GM21717 (cell line): ENCODE data around the gene PLCB2.

Experiments
- ATAC-seq: cut with Tn5 transposase; IDR thresholded peaks from one replicate; pipeline ENCODE4 v1.9.1; 2021; ENCODE audit warnings: mild to moderate bottlenecking, moderate library complexity; ENCODE audit not compliant: unreplicated experiment

The PLCB2 gene

GRCh38 chr15:40272485-40273056 lies 35.2 kb downstream of the PLCB2 start:
- no peak for ATAC-seq

DNA sequence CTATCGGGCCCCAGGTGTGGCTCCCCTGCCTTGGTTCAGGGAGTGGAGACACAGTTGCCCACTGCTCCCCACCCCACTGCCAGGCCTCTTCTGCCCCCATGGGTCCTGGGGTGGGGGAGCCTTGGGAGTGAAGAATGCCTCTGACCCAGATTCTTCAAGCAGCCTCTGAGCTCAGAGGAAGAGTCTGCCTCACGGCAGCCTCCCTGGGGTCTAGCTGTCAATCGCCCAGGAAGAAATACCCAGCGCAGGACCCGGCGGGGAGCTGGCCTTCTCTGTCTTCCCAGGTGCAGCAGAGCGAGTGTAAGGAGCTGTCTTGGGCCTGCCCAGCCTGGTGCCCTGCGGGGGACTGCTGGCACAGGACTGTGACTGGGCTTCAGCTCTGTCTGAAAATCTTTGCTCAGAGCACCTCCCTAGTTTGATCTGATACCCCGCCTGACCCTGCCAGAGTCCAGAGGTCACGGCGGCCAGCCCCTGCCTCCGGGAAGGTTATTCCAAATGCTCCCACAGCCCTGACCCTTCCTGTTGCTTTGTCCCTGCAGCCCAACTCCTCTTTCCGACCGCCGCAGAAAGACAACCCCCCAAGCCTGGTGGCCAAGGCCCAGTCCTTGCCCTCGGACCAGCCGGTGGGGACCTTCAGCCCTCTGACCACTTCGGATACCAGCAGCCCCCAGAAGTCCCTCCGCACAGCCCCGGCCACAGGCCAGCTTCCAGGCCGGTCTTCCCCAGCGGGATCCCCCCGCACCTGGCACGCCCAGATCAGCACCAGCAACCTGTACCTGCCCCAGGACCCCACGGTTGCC lies 35.9 kb downstream of the PLCB2 start:
- ATAC-seq: no peak

- ATAC-seq: no peak
These were observed 37.3 kb downstream of the PLCB2 start for GRCh38 chr15:40270246-40270995.

GRCh38 chr15:40269604-40270003 lies 38.1 kb downstream of the PLCB2 start:
- ATAC-seq: no peak

DNA sequence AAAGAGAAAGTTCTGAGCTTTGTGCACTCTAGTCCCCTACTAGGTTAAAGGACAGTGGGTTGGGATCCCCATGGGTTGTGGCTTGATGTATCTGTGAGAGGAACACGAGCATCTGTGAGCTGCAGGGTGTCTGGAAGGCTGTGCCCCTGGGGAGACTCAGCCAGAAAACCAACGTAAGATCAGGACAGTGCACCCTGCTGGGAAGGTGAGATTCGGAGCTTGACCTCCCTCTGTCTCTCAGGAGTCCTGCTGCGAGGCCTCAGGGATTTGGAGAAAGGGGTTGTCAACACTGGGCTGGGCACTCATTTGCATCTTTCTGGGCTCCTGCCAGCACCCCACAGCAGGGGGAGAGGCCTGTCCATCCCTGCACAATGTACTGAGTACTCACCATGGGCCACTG lies 40.1 kb downstream of the PLCB2 start:
- ATAC-seq: no peak

- ATAC-seq: no peak
These were observed 40.9 kb downstream of the PLCB2 start for GRCh38 chr15:40266828-40267304.

DNA sequence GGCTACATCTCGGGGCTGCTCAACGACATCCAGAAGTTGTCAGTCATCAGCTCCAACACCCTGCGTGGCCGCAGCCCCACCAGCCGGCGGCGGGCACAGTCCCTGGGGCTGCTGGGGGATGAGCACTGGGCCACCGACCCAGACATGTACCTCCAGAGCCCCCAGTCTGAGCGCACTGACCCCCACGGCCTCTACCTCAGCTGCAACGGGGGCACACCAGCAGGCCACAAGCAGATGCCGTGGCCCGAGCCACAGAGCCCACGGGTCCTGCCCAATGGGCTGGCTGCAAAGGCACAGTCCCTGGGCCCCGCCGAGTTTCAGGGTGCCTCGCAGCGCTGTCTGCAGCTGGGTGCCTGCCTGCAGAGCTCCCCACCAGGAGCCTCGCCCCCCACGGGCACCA lies 41.9 kb downstream of the PLCB2 start:
- no peak for ATAC-seq

DNA sequence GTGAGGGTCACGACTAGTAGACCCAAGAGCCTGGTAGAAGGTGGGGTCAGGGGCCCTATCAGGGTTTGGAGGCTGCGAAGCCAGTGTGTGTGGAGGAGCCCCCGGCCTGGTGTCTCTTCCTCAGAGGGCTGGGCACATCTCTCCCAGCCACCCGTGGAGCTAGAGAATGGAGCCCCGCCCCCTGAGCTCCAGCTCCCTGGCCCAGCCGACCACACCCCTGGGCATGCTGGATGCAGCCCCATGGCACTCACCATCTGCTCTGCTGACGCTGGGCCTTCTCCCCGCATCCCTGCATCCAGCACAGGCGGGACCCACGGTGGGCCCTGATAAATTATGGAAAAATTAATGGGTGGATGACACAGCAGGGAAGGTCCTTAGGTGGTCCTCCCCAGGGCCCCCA lies 42.4 kb downstream of the PLCB2 start:
- ATAC-seq: no peak

DNA sequence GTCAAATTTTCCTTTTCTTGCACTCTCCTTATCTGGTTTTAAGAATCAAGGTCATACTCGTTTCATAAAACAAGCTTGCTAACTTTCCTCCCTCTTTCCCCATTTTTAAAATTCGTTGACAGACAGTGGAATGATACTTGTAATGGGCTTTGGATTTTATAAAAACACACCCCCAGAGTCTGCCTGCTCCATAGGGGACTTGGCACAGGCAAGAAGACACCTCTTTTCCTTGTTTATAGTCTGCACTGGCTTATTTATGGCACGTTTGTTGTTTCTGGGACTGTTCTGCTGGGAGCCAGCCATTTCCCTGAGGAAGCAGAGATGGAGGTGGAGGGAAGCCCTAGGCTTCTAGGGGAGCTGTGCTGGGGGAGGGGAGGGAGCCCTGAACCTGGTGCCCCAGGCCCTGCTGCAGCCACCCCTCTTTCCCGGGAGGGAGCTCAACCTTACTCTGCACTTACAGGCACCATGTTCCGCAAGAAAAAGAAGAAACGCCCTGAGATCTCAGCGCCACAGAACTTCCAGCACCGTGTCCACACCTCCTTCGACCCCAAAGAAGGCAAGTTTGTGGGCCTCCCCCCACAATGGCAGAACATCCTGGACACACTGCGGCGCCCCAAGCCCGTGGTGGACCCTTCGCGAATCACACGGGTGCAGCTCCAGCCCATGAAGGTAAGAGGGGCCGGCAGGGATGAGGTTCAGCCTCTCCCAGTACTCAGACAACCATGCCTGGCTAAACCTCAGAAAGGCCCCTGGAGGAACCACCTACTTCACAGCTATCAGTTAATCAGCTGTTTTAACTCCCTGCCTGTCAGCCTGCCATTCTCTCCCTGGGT lies 43.2 kb downstream of the PLCB2 start:
- no peak for ATAC-seq

- ATAC-seq: no peak
These were observed 44.5 kb downstream of the PLCB2 start for GRCh38 chr15:40263024-40263754.

GRCh38 chr15:40259021-40259420 lies 48.7 kb downstream of the PLCB2 start:
- ATAC-seq: no peak

- ATAC-seq: no peak
These were observed 49.2 kb downstream of the PLCB2 start for GRCh38 chr15:40258544-40258943.

DNA sequence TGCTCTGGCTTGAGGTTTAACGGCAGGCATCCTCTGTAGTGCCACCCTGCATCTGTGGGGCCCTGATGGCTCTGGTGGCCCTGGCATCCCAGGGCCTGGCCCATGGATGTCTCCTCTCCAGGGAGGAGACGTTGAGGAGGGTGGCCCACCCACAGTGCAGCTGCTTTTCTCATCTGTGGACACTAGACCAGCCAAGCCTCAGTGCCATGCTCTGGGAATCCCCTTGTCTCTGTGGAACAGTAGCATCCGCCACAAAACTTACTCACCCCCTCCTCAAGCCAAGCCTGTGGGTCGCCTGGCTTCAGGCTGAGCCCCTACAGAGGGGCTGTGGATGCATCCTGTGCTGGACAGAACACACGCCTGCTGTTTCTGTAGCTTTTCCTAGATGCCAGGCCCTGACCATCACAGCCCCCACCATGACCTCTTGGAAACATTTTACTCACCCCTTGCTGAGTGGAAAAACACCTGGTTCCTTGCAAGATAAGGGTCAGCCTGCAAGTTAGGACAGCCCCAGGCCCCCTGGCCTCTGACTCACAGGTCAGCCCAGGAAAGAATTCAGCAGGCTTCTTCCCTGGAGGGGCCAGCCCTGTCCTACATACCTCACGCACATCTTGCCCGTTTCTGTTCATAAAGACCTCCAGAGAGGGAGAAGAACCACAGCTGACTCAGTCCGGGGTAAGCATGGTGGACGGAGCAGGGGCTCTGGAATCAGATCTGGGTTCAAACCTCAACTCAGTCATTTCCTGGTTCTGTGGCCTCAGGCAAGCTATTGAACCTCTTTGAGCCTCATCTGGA lies 49.9 kb downstream of the PLCB2 start:
- no peak for ATAC-seq

DNA sequence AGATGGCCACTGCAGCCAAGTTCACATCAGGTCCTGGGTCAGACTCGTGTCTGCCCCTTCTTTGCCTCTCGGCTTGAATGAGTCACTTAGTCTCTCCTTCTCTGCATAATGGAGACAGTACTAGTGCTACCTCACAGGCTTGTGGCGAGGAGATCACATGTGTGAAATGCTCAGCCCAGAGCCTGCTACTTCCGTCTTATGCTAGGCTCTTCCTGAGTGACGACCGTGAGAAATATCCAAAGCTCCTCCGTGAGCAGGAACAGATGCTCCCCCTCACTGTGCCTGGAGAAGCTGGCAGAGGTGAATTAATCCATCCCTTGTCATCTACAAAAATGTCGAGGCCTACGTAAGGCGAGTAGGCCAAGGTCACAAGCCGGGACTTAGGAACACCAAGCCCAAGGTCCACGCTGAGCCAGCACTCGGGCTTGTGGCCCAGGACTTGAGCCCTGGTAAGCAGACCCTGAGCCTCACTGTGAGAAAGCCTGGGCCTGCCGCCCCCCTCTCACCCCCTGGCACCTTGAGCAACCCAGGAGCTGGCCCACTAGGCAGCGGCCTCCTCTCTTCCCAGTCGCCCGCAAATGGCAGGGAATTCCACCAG lies 51.0 kb downstream of the PLCB2 start:
- no peak for ATAC-seq

DNA sequence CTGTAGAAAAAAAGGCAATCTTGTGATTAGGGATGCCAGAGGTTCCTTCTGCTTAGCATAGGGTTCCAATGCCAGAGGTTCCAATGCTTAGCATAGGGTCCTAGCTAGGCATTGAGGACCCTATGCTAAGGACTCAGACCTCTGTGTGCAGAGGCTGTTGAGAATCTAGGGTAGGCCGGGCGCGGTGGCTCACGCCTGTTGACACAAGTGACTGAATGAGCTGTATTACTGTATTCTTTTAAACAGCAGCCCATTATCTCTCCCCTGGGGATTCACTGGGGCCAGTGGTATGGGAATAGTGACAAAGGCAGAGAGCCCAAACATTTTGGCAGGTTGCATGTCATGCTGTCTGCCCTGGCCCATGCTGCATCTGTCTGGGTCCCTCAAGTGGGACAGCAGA lies 52.7 kb downstream of the PLCB2 start:
- no peak for ATAC-seq

- no peak for ATAC-seq
These were observed 53.3 kb downstream of the PLCB2 start for GRCh38 chr15:40254452-40254851.

- ATAC-seq: no peak
These were observed 54.5 kb downstream of the PLCB2 start for GRCh38 chr15:40253167-40253790.

DNA sequence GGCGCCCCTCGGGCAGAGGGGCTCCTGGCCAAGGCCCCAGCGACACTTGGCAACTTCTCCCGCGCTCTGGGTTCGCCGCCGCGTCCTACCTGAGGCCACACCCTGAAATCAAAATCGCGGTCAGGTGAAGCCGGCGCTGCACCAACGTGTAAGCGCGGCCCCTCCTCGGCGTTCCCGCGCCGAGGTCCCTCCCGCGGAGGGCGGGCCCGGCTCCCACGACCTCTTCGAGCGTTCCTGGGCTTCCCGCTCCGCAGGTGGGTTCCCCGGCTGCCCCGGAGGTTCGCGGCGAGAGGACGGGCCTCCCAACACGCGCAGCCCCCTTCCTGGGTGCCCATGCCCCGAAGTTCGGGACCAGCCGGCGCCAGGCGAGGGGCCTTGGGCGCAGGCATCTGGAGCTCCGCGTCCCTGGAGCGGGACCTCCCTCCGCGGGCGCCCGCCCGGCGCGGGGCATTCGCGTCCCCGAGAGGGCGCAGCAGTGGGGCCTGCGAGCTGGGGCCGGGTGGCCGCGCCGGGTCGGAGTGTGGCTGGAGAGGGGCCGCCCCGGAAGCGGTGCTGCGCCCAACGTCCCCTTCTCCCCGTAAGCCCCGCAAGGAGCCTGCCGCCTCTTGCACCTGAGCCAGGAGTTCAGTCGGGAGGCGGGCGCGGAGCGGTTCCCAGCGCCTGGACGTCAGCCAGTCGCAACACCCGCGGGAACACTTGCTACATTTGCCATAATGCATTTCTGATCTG lies 55.1 kb downstream of the PLCB2 start:
- ATAC-seq: no peak
